GM18909 (cell line): ENCODE data around the gene SUMO1.

Experiments
- ATAC-seq: cut with Tn5 transposase; IDR thresholded peaks from one replicate; pipeline ENCODE4 v1.9.1; 2021; ENCODE audit warnings: mild to moderate bottlenecking; ENCODE audit not compliant: unreplicated experiment, poor library complexity

Gene SUMO1

GRCh38 chr2:202201220-202202160 lies 36.9 kb downstream of the SUMO1 start:
- ATAC-seq, result no peak

DNA sequence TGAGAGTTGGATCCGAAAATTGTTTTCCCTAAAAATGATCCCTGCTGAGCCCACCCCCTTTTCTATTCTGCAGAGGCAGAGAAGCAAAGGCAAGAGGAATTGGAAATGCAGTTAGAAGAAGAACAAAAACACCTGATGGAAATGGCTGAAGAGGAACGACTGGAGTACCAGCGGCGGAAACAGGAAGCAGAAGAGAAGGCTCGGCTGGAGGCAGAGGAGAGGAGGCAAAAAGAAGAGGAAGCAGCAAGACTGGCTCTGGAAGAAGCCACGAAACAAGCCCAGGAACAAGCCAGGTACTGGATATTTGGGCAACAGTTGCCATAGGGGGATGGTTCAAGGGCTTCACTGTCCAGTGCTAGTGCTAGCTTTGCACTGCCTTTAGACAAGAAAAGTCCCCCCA lies 41.7 kb downstream of the SUMO1 start:
- ATAC-seq, result no peak

GRCh38 chr2:202194418-202194817 lies 44.0 kb downstream of the SUMO1 start:
- ATAC-seq, result no peak

GRCh38 chr2:202193881-202194353 lies 44.5 kb downstream of the SUMO1 start:
- ATAC-seq, result no peak

DNA sequence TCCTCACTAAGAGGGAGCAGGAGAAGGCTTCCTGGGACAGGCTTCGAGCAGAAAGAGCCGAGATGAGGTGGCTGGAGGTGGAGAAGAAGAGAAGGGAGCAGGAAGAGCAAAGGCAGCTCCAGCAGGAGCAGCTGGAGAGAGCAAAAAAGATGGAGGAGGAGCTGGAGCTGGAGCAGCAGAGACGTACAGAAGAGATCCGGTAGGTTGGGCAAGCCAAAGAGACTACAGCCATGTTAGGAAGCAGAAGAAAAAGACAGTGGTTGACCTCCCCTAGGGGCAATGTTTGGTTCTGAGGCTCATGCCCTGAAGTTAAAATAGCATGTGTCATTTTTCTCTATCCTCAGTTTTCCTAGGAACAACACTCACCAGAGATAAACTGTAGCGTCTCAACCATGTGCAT lies 45.1 kb downstream of the SUMO1 start:
- ATAC-seq, result no peak

DNA sequence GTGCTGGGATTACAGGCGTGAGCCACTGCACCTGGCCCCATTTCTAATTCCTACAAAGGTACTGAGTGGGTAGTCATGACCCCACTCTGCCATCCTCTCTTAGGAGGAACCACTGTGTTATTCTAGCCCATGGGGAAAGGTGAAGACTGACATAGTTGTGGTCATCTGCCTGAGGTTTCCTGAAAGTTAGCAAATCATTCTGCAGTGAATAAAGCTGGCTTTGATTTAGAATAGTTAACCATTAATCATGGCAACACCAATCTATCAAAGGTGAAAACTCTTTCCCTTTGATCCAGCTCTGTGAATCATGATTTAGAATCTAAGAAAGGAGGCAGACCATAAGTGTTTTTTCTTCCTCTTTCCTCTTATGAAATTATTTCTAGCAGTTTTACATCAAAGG lies 50.8 kb downstream of the SUMO1 start:
- ATAC-seq, result no peak

DNA sequence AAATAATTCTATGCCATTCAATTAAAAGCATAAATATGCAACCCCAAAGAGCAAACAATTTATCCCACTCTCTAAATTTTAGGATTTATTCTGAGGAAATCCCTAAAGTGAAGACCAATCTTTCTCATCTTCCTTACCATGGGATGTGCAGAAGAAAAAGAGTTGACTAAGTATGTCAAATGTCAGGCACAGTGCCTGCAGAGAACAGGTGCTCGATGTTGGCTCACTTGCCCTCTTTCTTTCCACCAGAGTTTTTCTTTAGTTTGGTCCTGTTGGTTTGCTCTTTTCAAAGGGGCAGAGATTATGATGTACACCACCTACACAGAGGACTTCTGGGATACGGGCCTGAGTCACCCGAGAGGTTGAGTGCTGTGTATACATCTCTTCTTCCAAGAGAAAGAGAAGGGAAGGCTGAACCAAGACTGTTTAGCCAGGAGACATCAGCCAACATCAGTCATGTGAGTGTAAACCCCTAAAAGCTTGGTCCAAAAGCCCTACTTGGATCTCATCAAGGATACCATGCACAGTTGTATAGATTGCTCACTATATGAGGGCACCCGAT lies 51.7 kb downstream of the SUMO1 start:
- ATAC-seq, result no peak

GRCh38 chr2:202185156-202185555 lies 53.2 kb downstream of the SUMO1 start:
- no peak for ATAC-seq

DNA sequence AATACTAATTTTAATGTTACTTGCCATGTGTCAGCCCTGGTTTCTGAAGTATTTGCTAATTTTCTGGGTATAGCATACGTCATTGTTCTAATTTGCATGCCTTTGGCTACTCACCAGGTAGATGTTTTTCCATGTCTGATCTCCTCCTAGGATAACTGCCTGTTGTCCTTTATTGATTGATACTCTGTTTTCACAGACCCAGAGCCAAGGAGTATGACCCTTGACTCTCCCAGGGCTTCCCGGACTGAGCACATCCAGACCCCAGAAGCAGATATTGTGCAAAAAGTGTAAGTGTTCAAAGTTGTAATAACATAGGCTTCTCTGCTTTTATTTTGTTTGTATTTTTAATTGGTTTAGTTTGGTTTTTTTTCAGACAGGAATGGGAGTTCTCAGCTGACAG lies 53.8 kb downstream of the SUMO1 start:
- no peak for ATAC-seq

DNA sequence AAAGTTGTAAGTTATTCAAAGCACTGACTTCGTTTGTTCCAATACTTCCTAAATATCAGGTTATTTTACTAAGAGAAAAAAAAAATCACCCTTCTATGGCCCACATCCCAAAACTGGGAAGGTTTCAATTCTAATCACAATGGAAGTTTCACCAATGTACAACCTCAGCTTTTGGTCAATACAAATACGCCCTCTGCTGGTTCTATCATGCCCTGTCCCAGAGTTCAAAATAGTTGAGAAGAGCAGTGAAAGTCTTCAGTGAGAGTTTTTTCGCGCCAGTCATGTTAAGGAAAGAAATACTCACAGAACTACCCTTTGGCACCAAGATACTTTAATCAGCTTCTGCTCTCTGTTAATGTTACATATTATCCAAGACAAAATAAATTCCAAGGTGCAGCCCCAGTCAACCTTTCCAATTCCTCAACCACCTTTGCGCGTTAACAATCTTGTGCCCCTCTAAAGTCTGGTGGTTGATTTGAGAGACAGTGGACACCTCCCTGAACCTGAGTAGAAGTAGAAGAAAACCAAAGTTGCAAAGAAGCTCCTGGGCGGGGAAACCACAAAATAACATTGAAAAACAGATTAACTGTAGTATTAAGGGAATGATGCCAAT lies 59.9 kb downstream of the SUMO1 start:
- no peak for ATAC-seq

DNA sequence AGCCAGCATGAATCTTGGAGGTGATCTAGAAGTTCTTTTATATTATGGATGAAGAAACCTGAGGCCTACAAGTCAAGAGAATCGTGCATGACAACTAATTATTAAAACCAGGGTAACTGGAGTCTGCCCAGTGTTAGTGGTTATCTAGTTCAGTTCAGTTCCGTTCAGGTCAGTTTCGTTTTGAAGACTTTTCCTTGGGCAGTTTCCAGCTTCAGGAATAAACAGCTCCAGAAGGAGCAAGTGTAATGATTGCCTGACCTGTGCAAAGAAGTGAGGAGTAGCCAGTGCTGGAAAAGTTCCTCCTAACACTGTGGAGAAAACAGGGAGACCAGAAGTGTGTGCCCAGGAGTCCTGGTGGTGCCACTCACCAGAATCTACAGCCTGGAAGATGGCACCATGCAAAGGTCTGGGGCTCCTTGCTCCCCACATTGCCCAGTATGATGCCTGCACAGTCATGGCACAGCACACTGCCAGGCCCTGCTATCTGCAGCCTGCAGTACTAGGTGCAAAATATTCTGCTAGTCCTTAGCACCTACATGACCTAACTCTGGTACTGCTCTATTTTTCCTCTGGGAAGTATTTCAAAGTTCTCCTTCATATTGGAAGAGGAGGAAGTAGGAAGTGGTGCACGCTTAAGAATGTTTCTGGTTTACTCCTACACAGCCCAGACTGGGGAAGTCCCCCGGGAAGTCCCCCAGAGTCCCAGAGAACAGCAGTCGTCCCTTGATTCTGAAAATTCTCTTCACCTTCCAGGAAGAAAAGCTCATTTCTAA lies 65.8 kb downstream of the SUMO1 start:
- no peak for ATAC-seq

DNA sequence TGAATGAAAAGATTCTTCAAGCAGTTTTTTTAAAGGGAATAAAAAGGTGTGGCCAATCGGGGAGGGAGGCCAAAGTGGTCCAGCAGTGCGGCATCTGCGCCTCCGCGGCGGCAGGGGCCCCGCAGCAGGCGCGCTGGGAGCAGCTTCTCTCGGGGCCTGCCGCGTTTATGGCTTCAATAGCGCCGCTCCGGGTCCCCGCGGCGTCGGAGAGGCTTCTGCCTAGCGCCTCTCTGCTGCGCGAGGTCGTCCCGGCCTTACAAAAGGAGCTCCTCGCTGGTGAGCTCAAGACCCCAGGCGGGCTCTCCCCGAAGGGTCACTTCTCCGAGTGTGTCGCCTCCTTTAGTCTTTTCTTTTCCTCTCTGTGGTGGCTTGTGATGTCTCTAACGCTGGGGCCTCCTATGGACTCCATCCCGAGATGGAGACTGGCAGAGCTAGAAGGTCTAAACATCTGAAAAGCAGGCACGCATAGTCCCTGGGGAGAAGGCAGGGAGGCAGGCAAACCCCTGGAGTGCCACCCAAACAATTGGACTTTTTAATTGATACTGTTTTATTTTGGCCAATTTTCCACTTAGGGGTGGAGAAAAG lies 67.1 kb downstream of the SUMO1 start:
- ATAC-seq, result no peak

GRCh38 chr2:202169832-202170424 lies 68.5 kb downstream of the SUMO1 start:
- no peak for ATAC-seq

DNA sequence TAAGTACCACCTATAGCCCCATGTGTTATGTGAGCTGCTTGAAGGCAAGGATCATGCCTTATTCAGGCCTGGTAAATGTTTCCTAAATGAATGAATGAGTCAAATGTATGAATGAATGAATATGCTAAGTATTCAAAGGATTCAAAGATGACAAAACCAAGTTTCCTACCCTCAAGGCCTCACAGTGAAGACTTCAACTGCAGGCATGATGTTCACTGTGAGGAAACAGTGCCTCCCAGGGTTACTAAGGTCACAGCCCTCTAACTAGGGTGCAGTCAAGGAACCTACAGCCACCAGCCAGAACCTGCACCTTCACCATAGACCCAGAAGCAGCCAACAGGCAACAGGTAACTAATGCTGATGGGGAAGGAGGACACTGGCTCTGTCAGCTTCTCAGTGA lies 69.3 kb downstream of the SUMO1 start:
- no peak for ATAC-seq

GRCh38 chr2:202165945-202166344 lies 72.5 kb downstream of the SUMO1 start:
- ATAC-seq, result no peak

- ATAC-seq, result no peak
These were observed 73.2 kb downstream of the SUMO1 start for GRCh38 chr2:202165208-202165607.

DNA sequence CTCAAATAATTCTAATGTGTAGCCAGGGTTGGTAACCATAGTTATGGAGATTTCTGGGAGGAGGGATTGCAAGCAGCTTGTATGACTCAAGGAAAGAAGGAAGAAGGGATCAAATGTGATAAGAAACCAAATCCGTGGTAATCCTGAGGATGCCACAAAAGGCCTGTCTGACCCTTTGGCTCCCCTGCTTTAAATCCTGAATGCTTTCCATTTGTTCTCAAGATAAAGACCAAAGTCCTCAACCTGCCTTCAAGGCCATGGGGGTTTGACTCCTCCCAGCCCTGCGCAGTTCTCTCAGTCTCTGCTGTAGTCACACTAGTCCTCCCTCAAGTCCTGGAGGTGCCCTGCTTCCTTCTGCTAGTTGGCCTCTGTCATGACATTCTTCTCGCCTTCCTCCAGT lies 74.0 kb downstream of the SUMO1 start:
- ATAC-seq, result no peak

DNA sequence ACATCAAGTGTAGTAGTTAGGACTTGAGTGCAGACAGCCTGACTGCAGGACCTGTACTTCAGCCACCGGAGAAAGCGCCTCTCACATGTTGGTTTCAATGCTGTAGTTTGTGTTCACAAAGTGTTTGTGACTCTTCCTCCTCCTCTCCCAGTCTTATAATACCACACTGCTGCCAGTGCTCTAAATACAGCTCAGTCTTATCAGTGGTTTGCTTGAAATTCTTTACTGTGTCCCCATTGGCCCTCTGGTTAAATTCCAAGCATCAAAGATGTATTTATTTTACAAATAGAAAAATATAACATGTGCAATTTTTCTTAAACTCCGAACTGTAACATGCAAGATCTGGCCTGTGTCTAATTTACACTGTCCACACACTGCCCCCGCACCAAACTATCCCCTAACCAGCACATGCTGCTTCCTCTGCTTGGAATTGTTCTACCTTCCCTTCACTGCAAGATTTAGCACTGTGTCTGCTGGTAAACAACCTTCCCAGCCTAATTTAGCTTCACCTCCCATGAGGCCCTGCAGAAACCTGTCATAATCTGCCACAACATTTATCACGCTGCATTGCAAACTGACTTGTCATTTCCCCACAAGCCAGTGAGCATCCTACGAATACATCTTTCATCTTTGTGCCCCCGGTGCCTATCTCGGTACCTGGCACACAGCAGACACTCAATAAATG lies 77.1 kb downstream of the SUMO1 start:
- ATAC-seq, result no peak

DNA sequence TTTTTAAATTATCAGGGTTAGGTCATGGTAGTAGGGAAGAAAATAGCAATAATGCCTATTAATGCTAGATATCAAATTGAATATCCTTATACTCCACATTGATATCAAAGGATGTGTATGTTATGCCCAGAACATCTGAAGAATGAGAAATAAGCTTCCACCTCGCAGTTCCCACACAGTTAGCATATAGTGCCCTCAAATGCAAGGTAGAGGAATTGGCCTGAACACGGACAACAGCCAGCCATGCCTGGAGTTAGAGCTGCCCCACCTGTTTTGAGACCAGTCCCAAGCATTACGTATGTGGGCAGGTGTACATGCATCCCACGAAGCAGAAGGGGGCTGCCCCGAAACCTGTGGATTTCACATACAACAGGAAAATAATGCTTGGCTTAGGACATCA lies 79.6 kb downstream of the SUMO1 start:
- ATAC-seq, result no peak
